Spleen (tissue), 11 donors: ENCODE results near the gene CABCOCO1. TPM values are rescaled to one million over a fixed set of nuclear protein-coding genes. Genes with fewer than 3 reads are reported as not detected.

ENCODE experiments used
- DNase-seq: peaks from one replicate; pipeline ENCODE4 v3.0.0-alpha.2; 2020
- H3K27ac ChIP-seq, 8 donors: fragments of 200-600 bp; sonication (generic) in 7 of 8; 1 replicate in 4 of 8; 2 replicates in 4 of 8; pipeline versions ENCODE4 v1.5.0 to v1.8.0; 2016 to 2021; ENCODE audit warnings: inconsistent platforms in 4 of 8, mild to moderate bottlenecking in 4 of 8, moderate library complexity in 1 of 8
- H3K27me3 ChIP-seq, 7 donors: fragments of 200-600 bp; sonication (generic) in 6 of 7; replicated peaks in 1 of 7; 1 replicate in 4 of 7; 2 replicates in 3 of 7; pipeline versions ENCODE4 v1.5.0 to v1.8.0; 2016 to 2021; ENCODE audit warnings: inconsistent platforms in 3 of 7, mild to moderate bottlenecking in 1 of 7
- H3K36me3 ChIP-seq, 6 donors: fragments of 200-600 bp; sonication (generic) in 5 of 6; 1 replicate in 4 of 6; 2 replicates in 2 of 6; pipeline versions ENCODE4 v1.5.0 to v1.8.0; 2016 to 2021; ENCODE audit warnings: inconsistent platforms in 2 of 6
- H3K4me1 ChIP-seq, 6 donors: fragments of 200-600 bp; sonication (generic) in 5 of 6; 1 replicate in 3 of 6; 2 replicates in 3 of 6; pipeline versions ENCODE4 v1.5.0 to v1.8.0; 2016 to 2021; ENCODE audit warnings: inconsistent platforms in 3 of 6
- H3K4me3 ChIP-seq, 8 donors: fragments of 200-600 bp; sonication (generic) in 7 of 8; 1 replicate in 4 of 8; 2 replicates in 4 of 8; pipeline versions ENCODE4 v1.5.0 to v1.8.0; 2016 to 2021; ENCODE audit warnings: inconsistent platforms in 4 of 8, mild to moderate bottlenecking in 4 of 8, moderate library complexity in 2 of 8
- H3K9me3 ChIP-seq, 8 donors: fragments of 200-600 bp; sonication (generic) in 7 of 8; 1 replicate in 4 of 8; 2 replicates in 4 of 8; pipeline versions ENCODE4 v1.5.0 to v1.8.0; 2016 to 2021; ENCODE audit warnings: inconsistent platforms in 4 of 8
- CTCF ChIP-seq, 11 experiments: fragments of 200-600 bp in 7 of 11; fragments of 450-650 bp in 4 of 11; sonication (generic) in 4 of 11; IDR thresholded peaks in 8 of 11; conservative IDR thresholded peaks in 3 of 11; 1 replicate in 7 of 11; 2 replicates in 4 of 11; pipeline versions ENCODE4 v1.4.0 to v1.8.0; 2016 to 2021; ENCODE audit warnings: antibody characterized with exemption in 11 of 11, inconsistent platforms in 4 of 11, mild to moderate bottlenecking in 1 of 11
- POLR2A ChIP-seq, 3 donors: fragments of 450-650 bp; IDR thresholded peaks; one replicate each; pipeline ENCODE4 v1.5.1; 2017; ENCODE audit warnings: antibody characterized with exemption in 3 of 3, mild to moderate bottlenecking in 1 of 3
- POLR2AphosphoS5 ChIP-seq, 3 donors: sonication (generic); formaldehyde crosslinking; IDR thresholded peaks; one replicate each; pipeline ENCODE4 v1.5.1; 2017; ENCODE audit warnings: antibody characterized with exemption in 3 of 3
- WGBS, 5 donors: extraction: QIAGEN DNeasy Blood & Tissue Kit in 3 of 5; methylation state at CpG; one replicate each; pipeline versions ENCODE4 v1.1.5 to v1.1.7; 2013 to 2018; 5-methylcytosine and 5-hydroxymethylcytosine counted together
- intact Hi-C: fragments of 100-400 bp; cut with DNase I; formaldehyde crosslinking; loops from one replicate; pipeline ENCODE4 v1.15.0; 2023; ENCODE audit warnings: low total_unique reads
- polyA plus RNA-seq, 3 donors: library from polyadenylated mRNA; stranded (reverse); fragments of 200-250 nt; gene quantifications; one replicate each; pipeline ENCODE4 v1.2.1, GENCODE V29; 2013
- total RNA-seq, 7 donors: library from RNA; depleted of rRNA in 3 of 7; stranded (reverse); fragments of >200 nt in 3 of 7; fragmentation: NEBNext Ultra II Directional in 4 of 7; extraction: Animal tissue kit (Norgen Biotek cat#: 25700) in 4 of 7; gene quantifications; one replicate each; pipeline versions ENCODE4 v1.1.0 to v1.2.1, GENCODE V29; 2016 to 2021
- donor health status: healthy with polysubstance abuse.
- donor health status: DM: no; HTN: no; CAD: no; lungs with moderate emphysema.
- donor health status: DM: no; HTN: no; CAD: no.
- donor health status: Bipolar disorder and iron deficiency.
- donor health status: healthy.
- donor health status: DM: no; HTN: no; CAD: no.
- donor health status: DM: yes; HTN: yes; CAD: no.

CABCOCO1 gene
- total and polyA plus RNA-seq, 10 donors = 0.06 to 1.0 (median 0.48) TPM; not detected in 4

GRCh38 chr10:61814160-61814559, 151.4 kb downstream of the CABCOCO1 start:
- H3K4me3 ChIP-seq = no peak overlapping the region
- DNase-seq = no peak
- 85 to 100% (median 94%) methylated on average over 2 of the region's 2 CpGs for WGBS, 5 donors
- TF ChIP-seq POLR2AphosphoS5 (IDR thresholded peaks at IDR 0.05) (no peak), POLR2A (IDR thresholded peaks at IDR 0.05) (no peak), CTCF (IDR thresholded peaks at IDR 0.05 in 8 of 11, conservative IDR thresholded peaks at IDR 0.05 in 3 of 11) (no peak)
- H3K27ac ChIP-seq = no peak overlapping the region
- H3K27me3 ChIP-seq = no peaks in the 10 kb centered on the region
- H3K4me1 ChIP-seq = no peaks in the 10 kb centered on the region
- intact Hi-C loops = no loop called here
- no peaks in the 10 kb centered on the region for H3K9me3 ChIP-seq
- H3K36me3 ChIP-seq = no peaks in the 10 kb centered on the region

GRCh38 chr10:61815496-61815895, 152.8 kb downstream of the CABCOCO1 start:
- Histone ChIP-seq H3K27ac (no peak overlapping the region), H3K4me1 (no peaks in the 10 kb centered on the region), H3K36me3 (no peaks in the 10 kb centered on the region), H3K4me3 (no peak overlapping the region), H3K27me3 (no peaks in the 10 kb centered on the region), H3K9me3 (no peaks in the 10 kb centered on the region)
- TF ChIP-seq CTCF (IDR thresholded peaks at IDR 0.05 in 8 of 11, conservative IDR thresholded peaks at IDR 0.05 in 3 of 11) = no peak
- no peak for TF ChIP-seq POLR2A (IDR thresholded peaks at IDR 0.05)
- no peak for TF ChIP-seq POLR2AphosphoS5 (IDR thresholded peaks at IDR 0.05)
- no peak for DNase-seq
- intact Hi-C loops = no loop called here

Other genes with a start within 250 kb of the CABCOCO1 start
- 10 to 100 TPM; 20.3 to 30.9 (median 23.0) TPM for gene TMEM26, start 209.5 kb upstream of the CABCOCO1 start, total RNA-seq
- gene TMEM26, start 209.5 kb upstream of the CABCOCO1 start, polyA plus RNA-seq = 1 to 10 TPM; 1.0 to 3.1 (median 2.0) TPM
- 10 to 100 TPM; 40.1 to 70.7 (median 46.9) TPM for gene ARID5B, start 238.8 kb downstream of the CABCOCO1 start, total RNA-seq
- 1 to 10 TPM; 5.6 to 9.0 (median 6.8) TPM for gene ARID5B, start 238.8 kb downstream of the CABCOCO1 start, polyA plus RNA-seq